Left lung (tissue), 10 donors: Measurements from ENCODE around the gene RAPGEF1. TPM values are rescaled to one million over a fixed set of nuclear protein-coding genes. Genes with fewer than 3 reads are reported as not detected.

Experiments used
- ATAC-seq: fragments of 200-7000 bp; cut with Tn5 transposase; one replicate; pipeline ENCODE4 v1.9.1; 2020; ENCODE audit warnings: moderate library complexity
- DNase-seq, 4 donors: peaks; one replicate each; pipeline ENCODE4 v3.0.0-alpha.2; 2013 to 2020
- H3K27ac ChIP-seq, 2 donors: fragments of 200-600 bp; sonication (generic) in 1 of 2; one replicate each; pipeline versions ENCODE4 v1.5.0 to v1.8.0; 2020 to 2021
- H3K27me3 ChIP-seq, 2 donors: fragments of 200-600 bp; sonication (generic) in 1 of 2; one replicate each; pipeline versions ENCODE4 v1.5.0 to v1.8.0; 2020 to 2021
- H3K36me3 ChIP-seq, 2 donors: fragments of 200-600 bp; sonication (generic) in 1 of 2; one replicate each; pipeline versions ENCODE4 v1.5.0 to v1.8.0; 2020 to 2021
- H3K4me1 ChIP-seq, 2 donors: fragments of 200-600 bp; one replicate each; pipeline ENCODE4 v1.8.0; 2021
- H3K4me3 ChIP-seq, 2 donors: fragments of 200-600 bp; sonication (generic) in 1 of 2; one replicate each; pipeline versions ENCODE4 v1.5.0 to v1.8.0; 2020 to 2021; ENCODE audit warnings: mild to moderate bottlenecking in 1 of 2
- H3K9me3 ChIP-seq, 2 donors: fragments of 200-600 bp; sonication (generic) in 1 of 2; one replicate each; pipeline versions ENCODE4 v1.5.0 to v1.8.0; 2020 to 2021
- intact Hi-C, 2 donors: fragments of 100-400 bp; cut with DNase I; formaldehyde crosslinking; loops; one replicate each; pipeline versions ENCODE4 v1.11.2 to v1.14.2; 2022
- polyA plus RNA-seq, 6 donors: library from polyadenylated mRNA; unstranded; fragments of 120-200 nt; gene quantifications; one replicate each; pipeline ENCODE4 v1.2.1, GENCODE V29; 2013; ENCODE audit not compliant: insufficient read length in 6 of 6
- total RNA-seq, 2 donors: library from RNA; stranded (reverse); fragmentation: NEBNext Ultra II Directional; extraction: Animal tissue kit (Norgen Biotek cat#: 25700); gene quantifications; one replicate each; pipeline ENCODE4 v1.2.1, GENCODE V29; 2021
- TF ChIP-seq, protein P1 (sequence below), 2 donors: fragments of 200-600 bp; sonication (generic) in 1 of 2; IDR thresholded peaks; one replicate each; pipeline versions ENCODE4 v1.5.0 to v1.8.0; 2021; ENCODE audit warnings: antibody characterized with exemption in 2 of 2
- donor health status: DM: no; HTN: yes; CAD: no.
- donor health status: DM: no; HTN: no; CAD: no.

The RAPGEF1 gene
- total and polyA plus RNA-seq, 8 donors, result 37.5 to 112 (median 45.6) TPM

DNA sequence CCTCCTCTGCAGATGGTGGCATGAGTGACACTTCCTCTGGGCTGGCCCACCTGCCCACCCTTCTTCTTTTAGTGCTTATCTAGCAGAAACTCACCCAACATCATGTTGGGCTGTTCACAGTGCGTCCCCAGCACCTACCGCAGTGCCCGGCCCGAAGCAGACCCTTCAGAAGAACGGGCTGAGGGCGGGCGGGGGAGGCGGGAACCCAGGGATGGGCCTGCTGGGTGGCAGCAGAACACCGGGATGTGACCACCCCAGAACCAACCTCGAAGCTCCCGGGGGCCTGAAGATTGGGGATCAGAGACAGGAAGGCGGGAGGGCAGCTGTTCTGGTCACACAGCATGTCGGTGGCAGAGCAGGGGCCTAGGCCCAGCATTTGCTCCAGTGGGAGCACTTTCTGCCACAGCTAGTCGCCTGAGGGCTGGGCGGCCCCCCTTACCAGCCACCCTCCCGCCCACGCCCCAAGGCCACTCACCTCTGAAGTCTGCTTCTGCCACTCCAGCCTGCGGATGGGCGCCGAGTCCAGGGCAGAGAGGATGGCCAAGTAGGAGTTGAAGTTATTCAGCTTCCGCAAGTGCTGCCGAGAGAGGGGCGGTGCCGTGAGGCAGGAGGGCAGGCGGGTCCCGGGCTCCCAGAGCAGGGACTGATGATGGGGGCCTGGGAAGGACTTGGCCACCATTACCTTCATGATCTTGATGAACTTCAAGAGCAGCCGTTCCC, 155.9 kb downstream of the RAPGEF1 start:
- TF ChIP-seq, protein P1, sequence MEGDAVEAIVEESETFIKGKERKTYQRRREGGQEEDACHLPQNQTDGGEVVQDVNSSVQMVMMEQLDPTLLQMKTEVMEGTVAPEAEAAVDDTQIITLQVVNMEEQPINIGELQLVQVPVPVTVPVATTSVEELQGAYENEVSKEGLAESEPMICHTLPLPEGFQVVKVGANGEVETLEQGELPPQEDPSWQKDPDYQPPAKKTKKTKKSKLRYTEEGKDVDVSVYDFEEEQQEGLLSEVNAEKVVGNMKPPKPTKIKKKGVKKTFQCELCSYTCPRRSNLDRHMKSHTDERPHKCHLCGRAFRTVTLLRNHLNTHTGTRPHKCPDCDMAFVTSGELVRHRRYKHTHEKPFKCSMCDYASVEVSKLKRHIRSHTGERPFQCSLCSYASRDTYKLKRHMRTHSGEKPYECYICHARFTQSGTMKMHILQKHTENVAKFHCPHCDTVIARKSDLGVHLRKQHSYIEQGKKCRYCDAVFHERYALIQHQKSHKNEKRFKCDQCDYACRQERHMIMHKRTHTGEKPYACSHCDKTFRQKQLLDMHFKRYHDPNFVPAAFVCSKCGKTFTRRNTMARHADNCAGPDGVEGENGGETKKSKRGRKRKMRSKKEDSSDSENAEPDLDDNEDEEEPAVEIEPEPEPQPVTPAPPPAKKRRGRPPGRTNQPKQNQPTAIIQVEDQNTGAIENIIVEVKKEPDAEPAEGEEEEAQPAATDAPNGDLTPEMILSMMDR (IDR thresholded peaks at IDR 0.05), result no peak
- intact Hi-C loops, result no loop called here
- Histone ChIP-seq H3K9me3 (no peaks in the 10 kb centered on the region), H3K4me1 (peaks cover 0 to 26% of the 10 kb centered on the region in 2 donors), H3K36me3 (peaks cover 0 to 83% of the 10 kb centered on the region in 2 donors), H3K4me3 (no peak overlapping the region), H3K27ac (peak overlapping the region in 1 of 2 donors; percentile 74), H3K27me3 (no peaks in the 10 kb centered on the region)
- ATAC-seq (no peak), DNase-seq (peak in 1 of 4 donors; percentile 71)

DNA sequence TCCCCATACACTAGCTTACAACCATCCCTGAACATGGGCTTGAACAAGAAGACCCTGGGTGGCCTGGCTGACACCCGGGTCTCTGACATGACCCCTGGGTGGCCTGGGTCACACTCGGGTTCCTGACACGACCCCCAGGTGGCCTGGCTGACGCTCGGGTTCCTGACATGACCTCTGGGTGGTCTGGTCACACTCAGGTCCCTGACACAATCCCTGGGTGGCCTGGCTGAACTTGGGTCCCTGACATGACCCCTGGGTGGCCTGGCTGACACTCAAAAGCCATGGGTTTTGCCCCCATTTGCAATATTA, 156.6 kb downstream of the RAPGEF1 start:
- TF ChIP-seq, protein P1 (IDR thresholded peaks at IDR 0.05), result no peak
- Histone ChIP-seq H3K27me3 (no peaks in the 10 kb centered on the region), H3K9me3 (no peaks in the 10 kb centered on the region), H3K4me1 (peaks cover 0 to 28% of the 10 kb centered on the region in 2 donors), H3K27ac (no peak overlapping the region), H3K4me3 (no peak overlapping the region), H3K36me3 (peaks cover 0 to 83% of the 10 kb centered on the region in 2 donors)
- no peak for ATAC-seq
- intact Hi-C loops, result no loop called here
- DNase-seq, result peak in 1 of 4 donors; percentile 53

DNA sequence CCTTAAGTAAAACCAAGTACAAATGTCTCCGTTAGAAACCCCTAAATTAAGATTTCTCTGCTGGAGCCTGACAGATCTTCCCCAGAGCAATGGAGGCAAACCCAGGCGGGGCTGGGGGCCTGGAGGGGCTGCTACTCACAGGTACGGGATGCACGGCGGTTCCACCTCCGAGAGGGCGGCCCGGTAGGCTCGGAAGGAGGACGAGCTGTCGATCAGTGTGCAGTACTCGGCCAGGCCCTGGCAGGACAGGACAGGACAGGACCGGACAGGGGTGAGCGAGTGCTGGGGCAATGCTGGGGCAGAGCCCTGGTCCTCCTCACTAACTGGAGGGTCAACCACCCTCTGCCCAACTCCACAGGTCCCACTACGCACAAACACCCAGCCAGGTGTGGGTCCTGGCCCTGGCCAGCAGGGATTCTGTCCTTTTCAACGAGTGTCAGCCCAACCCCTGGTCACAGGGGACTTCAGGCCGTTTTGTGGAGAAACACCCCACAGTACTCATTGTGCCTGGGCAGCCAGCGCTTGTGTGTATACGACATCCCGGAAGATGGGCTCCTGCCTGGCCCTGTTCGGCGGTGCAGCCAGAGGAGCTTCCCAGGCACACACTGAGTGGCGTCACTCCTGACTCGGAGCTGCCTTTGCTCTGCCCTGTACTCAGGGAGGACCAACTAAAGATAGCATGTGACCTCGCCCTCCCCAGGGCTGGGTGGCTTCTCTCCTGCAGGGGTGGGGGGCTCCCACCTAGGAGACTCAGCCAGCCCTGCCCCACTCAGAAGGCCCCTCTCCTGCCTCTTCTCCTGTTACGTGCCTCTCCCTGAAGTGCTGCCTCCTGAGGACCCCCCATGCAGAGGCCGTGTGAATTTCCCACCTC, 157.2 kb downstream of the RAPGEF1 start:
- Histone ChIP-seq H3K27me3 (no peaks in the 10 kb centered on the region), H3K9me3 (no peaks in the 10 kb centered on the region), H3K4me1 (peaks cover 0 to 28% of the 10 kb centered on the region in 2 donors), H3K27ac (no peak overlapping the region), H3K36me3 (peaks cover 0 to 83% of the 10 kb centered on the region in 2 donors), H3K4me3 (no peak overlapping the region)
- ATAC-seq (no peak), DNase-seq (peak in 1 of 4 donors; percentile 77)
- intact Hi-C loops, result no loop called here
- TF ChIP-seq, protein P1 (IDR thresholded peaks at IDR 0.05), result no peak

DNA sequence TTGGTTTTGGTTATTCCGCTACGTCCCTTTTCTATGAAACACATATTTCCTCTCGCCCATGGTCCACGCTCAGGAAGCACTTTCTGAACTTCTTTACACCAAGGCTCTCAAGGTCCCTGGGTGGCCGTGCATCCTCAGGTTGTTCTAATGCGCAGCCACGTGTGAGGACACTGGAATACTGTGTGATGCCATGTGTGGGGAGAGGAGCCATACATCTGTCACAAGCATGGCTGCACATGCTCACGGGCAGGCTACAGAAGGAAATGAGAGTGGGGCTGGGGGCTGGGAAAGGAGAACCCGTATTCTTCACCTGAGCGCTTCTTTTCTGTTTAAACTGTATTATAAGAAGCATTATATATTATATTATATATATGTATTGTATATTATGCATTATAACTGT, 157.8 kb downstream of the RAPGEF1 start:
- Histone ChIP-seq H3K4me1 (peaks cover 0 to 28% of the 10 kb centered on the region in 2 donors), H3K27ac (no peak overlapping the region), H3K27me3 (no peaks in the 10 kb centered on the region), H3K9me3 (no peaks in the 10 kb centered on the region), H3K4me3 (no peak overlapping the region), H3K36me3 (peaks cover 0 to 84% of the 10 kb centered on the region in 2 donors)
- DNase-seq (peak in 1 of 4 donors; percentile 22), ATAC-seq (no peak)
- intact Hi-C loops, result no loop called here
- TF ChIP-seq, protein P1 (IDR thresholded peaks at IDR 0.05), result no peak

DNA sequence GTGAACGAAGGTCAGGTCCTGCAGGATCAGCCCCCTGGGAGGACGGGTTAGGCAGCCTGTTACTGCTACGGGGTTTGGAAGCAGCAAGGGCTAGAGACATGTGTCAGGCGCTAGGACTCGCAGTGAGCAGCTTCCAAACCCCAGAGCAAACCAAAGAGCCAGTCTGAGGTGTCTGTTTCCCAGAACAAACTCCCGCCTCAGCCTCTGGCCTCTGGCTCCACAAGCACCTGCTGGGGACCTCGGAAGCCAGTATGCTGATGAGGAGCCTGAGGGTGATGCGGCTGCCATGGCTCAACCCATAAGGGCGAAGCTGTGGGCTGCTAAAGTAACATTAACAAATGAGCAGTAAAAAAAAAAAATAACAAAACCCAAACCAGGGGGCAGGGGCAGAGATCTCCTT, 159.5 kb downstream of the RAPGEF1 start:
- TF ChIP-seq, protein P1 (IDR thresholded peaks at IDR 0.05), result no peak
- no peak overlapping the region for H3K27ac ChIP-seq
- peaks cover 0 to 21% of the 10 kb centered on the region in 2 donors for H3K4me1 ChIP-seq
- no peaks in the 10 kb centered on the region for H3K9me3 ChIP-seq
- no peak for ATAC-seq
- no peak overlapping the region for H3K4me3 ChIP-seq
- DNase-seq, result peak in 1 of 4 donors; percentile 52
- peaks cover 0 to 100% of the 10 kb centered on the region in 2 donors for H3K36me3 ChIP-seq
- intact Hi-C loops, result no loop called here
- no peaks in the 10 kb centered on the region for H3K27me3 ChIP-seq
